NCI-H2029 treated with DMSO at 0.1 percent for 48 hours (cell line): ENCODE measurements around the gene PMP22.

Source experiments
- DNase-seq: peaks from one replicate; lab custom pipeline; 2025; lab: John Stamatoyannopoulos, UW

Gene PMP22

DNA sequence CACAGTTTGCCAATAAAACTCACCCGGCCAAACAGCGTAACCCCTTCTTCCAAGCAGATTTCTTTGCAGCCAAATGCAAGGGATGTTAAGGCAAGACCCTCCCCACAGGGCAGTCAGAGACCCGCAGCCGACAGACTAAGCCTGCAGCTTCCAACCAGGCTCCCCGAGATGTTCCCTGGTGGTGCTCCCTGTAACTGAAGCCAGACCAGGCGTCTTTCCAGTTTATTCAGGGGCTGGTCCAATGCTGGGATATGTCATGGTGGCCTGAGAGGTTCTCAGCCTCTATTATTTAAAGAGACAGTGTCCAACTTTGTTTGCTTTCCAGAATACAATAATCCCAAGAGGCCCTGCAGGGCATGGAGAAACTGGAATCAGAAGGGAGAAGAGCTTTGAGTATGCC is at the start of gene PMP22:
TSS of gene PMP22 (minus strand) at position 196 of the 400 bp plus-strand sequence. CDS start 4,599 bp downstream, outside the sequence.
- no peak for DNase-seq

DNA sequence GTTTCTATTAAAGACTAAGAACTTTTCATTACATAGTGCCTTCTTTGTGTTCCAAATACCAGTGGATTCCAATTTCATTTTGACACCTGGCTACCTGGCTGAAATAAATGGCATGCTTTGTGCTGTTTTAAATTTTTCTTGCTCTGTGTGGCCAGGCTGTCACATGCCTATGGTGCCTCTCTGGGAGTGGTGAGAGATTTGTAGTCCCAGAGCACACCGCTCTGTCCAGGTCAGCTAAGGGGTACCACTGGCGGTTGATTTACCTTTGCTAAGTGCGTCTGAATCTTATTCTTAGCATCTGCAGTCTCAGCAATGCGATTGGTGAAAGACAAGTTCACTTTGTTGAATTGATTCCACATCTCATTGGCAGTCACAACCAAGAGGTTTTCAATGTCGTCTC is 46.9 kb upstream of the PMP22 start:
- DNase-seq: no peak

DNA sequence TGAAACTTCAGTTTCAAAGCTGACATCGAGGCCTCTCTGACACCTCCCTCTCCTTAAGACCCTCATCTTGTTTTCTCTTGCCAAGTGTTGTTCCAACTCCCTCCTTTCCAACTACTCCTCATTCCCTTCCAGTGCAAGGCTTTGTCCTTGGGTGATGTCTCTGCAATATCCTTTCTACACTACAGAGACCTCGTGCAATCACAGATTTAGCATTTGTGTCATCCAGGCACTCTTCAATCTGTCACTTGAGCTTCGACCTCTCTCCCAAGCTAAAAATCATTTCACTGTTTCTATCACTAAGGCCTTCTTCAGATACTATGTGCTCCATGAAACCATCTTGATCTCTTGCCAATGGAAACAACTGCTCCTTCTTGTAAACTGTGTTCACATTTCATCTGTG is 44.7 kb upstream of the PMP22 start:
- no peak for DNase-seq

DNA sequence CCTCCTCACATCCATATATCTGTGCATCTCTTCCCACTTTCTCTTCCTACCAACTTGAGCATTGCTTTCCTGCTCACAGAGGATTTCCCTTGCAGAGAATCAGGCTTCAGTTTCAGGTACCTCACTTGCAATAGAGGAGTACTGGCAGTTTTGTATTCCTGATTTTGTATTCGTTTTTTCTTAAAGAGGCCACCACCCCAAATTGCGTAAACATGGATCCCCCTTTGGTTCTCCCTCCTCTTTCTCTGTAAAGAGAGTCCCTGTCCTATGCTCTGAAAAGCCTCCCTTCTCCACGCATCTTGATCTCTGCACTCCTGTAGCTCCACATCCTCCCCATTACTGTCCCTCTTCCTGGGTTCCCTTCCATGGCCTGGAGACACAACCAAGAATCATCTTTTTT is 44.1 kb upstream of the PMP22 start:
- no peak for DNase-seq

DNA sequence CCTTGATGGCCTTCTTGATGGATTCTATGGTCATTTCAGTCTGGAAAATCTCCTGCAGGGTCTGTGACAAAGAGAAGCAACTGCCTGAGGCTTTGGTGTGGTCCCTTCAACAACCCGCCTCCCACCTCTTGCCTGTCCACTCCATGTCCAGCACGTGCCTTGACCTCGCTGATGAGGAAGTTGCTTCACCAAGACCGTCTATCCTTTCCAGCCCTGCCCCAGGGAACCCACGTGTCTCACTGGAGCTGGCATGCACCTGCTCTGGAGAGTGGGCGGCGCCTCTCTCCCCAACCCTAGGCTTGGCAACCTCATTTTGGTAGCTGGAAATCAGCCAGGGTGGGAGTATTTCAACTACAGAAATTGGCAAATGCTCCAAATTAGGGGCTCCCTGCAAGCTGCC is 43.6 kb upstream of the PMP22 start:
- DNase-seq: no peak

DNA sequence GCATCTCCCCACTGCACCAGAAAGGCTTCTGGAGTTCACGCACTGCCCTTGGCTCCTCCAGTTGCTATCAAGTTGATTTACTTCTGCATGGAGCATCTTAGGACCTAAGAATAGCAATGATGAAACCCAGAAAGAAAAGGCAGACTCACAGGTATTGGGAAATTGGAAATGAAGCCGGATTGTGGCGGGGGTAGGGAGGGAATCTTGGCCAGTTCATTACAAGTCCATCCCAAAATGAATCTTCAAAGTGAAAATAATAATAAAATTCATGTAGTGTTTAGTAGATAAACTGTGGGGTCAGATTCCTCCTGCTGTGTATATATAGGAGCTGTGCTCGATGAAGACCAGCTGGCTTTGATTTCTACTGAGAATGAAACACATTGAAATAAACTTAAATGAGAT is 42.6 kb upstream of the PMP22 start:
- no peak for DNase-seq

DNA sequence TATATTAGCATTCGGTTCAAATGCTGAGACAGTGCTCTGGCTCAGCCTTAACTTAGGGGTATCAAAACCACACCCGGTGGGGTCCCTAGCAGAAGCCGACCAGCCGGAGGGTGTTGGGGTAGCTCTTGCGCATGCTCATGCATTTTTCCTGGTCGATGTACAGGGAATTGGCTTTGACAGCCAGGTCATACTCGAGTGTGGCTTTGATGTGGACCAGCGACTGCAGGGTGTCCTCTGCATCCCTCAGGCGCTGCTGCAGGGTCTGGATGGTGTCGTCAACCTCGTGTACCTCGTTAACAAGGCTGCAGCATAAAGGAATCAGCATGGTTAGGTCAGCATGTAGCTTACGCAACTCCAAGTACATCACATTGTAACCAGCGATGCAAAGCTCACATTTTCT is 38.7 kb upstream of the PMP22 start:
- DNase-seq: no peak

DNA sequence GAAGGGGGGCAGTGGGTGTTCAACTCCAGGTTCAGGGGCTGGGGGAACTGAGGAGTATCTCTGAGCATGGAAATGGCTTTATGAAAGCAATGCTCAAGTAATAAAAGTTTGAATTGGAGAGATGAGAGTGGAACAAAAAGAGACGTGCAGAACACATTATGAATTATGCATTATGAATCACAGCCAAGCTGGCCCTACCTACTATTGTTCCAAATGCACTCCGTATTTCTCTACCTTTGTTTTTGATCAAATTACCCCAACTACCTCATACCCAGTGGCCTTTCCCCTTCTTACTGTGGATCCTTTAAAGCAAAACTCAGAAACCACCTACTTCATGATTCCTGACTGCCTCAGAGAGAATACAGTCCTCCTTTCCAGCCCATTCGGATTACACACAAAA is 38.1 kb upstream of the PMP22 start:
- no peak for DNase-seq

DNA sequence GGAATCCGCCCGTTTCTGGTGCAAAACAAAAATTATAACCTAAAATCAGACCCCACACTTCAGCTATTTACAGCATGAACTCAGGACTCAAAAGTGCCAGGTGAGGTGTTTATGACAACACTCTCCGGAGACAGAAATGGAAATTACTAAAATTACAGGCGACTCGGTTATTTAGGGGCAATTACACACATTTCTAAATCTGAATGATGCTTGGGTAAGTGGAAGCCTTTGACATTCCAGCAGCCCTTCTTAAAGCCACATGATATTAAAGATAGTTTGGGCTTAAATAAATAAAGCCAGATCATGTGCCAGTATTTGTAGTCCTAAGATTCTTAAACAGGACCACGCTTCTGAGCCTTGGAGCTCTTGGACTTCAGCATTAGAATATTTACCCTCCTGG is 36.7 kb upstream of the PMP22 start:
- no peak for DNase-seq

DNA sequence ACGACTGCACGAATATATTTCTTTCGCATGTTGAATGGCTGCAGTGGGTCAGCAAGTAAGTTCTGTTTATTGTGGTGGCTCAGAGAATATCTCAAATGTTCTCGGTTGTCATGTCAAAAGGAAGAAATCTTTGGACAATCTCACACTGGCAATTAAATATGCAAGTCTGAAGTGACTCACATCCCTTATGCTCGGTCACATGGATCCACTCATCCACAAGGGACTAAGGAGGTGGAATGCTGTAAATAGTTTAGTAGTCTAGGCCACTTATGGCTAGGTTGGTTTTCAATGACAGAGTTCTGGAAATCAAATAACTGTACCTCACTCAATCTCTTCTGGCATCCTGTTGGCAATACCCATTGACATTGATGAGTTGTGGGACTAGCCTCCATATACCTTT is 33.0 kb upstream of the PMP22 start:
- no peak for DNase-seq

DNA sequence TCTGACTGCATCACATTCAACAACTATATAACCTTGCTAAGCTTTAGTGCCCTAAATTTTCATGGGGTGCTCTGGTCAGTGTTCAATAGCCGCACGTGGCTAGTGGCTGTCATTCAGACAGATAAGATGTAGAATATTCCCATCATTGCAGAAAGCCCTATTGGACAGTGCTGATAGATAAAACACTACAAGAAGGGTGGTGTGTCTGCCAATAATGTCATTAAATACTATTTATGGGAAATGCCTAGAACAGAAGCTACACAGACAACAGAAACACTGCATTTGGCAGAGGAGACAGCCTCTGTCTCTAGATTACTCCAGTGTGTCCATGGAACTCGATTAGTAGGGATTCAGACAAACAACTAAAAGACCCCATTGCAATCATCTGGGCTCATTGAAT is 28.4 kb upstream of the PMP22 start:
- DNase-seq: no peak

DNA sequence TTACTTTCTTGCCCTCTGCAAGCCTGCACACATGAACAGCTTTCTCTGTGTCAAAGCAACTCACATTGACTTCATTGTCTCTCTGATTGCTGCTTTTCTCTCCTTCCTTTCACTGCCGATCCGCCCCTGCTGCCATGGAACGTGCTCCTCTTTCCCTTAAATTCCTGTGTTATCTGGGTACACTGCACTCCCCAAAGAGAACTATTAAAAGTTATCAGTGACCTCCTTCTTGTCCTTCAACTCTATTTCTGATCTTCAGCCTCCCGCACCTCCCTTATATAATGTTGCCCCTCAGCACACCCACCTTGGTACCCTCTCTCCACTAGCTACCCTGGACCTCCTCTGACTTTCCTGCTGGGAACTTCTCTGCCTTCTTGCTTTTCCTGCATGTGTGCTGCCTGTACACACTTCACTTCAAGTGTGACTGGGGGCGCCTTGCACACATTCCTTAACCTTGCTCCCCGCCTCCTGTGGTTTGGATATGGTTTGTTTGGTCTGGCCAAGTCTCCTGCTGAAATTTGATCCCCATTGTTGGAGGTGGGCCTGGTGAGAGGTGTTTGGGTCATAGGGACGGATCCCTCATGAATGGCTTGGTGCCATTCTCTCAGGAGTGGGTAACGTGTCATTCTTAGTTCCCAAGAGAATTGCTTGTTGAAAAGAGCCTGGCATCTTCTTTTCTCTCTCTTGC is 26.7 kb upstream of the PMP22 start:
- no peak for DNase-seq

DNA sequence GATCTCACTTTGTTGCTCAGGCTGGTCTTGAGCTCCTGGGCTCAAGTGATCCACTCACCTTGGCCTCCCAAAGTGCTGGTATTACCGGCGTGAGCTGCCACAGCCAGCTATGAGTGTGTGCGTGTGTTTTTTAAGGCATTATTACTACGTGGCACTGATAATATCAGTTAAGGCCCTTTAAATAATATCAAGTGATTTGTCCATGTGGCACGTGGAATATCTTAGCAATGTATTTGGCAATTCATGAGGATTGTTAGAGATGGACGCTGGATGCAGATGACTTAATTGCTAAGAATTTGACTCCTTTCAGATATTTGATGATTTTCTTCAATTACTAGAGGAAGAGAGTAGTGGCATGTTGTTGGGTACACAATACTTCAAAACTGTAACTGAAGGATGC is 25.5 kb upstream of the PMP22 start:
- no peak for DNase-seq

DNA sequence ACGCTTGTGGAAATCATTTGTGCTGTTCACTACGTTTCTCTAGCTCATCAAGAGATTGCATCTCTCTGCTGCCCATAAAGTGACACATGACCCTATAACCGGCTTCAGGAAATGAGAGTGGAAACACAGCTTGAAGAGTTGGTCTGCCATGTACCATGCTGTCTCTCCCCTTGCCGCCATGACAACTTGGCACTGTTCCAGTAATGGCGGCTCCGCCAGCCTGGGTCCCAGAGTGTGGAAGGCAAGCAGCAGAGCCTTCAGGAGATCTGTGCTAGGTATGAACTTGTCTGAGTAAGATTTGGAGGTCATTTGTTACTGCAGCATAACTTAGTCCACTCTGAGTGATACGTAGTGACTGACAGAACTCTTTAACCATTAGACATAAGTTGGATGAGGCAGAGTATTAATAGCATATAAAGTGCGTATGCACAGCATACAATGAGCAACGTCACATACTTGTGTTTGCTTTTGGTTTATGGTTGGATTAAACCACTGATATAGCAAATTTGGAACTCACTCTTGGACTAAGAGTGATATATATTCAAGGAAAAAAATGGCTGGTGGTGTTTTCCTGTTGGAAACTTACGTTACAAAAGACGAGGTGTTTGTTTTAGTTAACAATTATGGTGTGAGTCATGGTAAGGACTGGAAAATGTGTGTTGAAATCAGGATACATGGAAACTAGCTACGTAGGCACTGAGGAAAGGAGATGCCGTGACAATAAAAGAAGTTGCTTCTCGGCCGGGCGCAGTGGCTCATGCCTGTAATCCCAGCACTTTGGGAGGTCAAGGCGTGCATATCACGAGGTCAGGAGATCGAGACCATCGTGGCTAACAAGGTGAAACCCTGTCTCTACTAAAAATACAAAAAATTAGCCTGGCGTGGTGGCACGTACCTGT is 24.4 kb upstream of the PMP22 start:
- DNase-seq: no peak

DNA sequence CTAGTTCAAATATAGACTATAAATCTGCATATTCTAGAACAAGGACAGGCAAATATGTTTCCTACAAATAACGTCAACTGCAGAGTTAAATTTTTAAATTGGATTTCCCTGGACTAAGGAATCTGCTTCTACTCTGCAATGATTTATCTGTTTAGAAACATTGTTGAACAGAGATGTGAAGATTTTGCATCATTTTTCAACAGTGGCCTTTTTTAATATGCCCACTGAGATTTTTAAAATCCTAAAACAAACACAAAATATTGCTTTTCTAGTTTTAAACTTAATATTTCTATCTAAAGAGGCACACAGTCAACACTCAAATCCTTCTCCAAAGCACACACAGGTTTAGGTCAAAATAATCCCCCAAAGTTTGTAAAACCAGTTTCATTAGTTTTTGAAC is 23.7 kb upstream of the PMP22 start:
- no peak for DNase-seq

DNA sequence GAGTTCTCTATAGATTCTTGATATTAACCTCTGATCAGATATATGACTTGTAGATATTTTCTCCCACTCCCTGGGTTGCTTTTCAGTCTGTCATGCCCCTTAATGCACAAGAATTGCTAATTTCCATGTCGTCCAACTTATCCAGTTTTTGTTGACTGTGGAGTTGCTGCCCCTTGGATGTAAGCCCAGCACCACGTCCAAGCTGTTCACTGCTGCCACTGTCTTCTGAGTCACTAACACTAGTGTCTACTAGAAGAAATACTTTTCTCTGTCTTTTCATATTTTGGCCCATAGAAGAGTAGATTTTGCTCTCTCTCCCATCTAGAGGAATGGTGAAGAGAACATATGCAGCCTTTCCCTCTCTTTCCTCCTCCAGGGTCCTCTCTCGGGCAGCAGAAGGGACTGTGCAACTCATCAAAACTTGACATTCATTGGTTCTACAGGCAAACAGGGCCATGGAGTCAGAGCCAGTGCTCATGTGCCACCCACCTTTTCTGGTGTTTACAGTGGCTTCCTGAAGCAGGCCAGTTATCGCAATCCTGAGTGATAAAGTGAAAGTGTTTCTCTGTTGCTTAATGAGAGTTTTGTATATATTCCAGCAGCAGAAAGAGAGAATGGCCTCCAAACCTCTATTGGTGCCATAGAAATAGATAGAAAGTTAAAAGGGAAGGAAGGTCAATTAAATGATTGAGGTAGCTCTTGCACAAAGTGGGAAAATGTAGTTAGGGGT is 22.6 kb upstream of the PMP22 start:
- DNase-seq: no peak

DNA sequence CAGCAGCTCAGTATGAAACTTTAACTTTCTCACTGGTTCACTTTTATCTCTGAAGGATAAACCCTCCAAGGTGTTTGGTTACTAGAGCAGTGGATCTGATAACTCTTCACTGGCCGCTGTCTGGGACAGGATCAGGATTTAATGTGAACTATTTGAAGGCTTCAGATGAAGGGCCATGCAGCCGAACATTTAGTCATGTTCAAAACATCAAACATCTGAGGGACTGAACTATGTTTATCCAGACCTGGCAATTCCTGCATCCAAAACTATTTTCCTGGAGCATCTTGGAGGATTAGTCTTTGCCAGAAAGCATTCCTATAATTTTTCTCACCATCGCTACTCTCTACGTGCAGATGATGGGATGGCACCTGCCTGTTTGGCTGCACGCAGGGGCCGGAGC is 20.3 kb upstream of the PMP22 start:
- DNase-seq: no peak

DNA sequence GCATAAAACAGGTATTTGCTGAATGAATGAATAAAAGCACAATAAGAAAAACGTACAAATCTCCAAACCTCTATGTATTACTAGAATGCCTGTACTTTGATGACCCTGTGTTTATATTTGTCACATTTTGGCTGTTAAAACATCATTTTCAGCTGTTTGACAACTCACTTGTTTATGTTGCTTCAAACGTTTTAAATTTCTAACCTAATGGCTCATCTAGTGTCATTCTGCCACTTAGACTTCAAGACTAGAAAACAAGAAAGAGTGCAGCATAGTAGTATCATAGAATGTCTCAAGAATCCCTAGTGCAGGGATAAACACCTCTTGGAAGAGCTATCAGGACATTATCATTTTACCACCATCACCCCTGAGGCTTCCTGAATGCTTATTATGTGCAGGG is 19.4 kb upstream of the PMP22 start:
- no peak for DNase-seq

DNA sequence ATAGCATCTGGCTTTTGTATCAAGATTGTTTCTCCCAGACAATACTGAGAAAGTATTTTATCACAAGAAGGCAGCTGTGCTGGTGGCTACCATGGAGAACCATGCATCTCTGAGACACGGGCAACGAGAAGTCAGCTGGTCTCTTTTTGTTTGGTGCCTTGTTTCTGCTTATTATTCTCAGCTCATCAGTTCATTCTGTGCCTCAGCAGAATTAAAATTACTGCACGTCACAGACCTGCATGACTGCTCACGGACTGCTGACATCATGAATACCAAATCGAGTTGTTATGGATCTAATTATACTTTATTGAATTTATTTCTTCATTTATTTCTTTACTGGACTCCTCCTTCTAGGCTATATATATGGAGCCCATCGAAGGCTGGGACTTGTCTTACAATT is 19.0 kb upstream of the PMP22 start:
- no peak for DNase-seq

DNA sequence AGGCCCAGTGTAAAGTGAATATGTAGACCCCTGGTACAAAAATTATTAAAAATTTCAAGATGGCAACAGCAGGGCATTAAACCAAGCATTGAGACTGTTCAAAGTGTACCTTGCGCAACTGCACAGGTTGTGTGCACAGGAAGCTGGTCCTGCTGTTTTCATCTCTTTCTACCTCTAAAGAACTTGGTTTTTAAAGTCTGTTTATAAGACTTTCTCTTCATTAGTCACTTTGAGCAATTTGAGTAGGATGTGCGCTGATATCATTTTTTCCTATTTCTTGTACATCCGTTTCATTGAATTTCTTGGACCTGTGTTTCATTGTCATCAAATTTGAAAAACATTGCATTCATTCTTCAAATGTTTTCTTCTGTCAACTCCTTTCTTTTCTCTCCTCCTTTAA is 16.8 kb upstream of the PMP22 start:
- no peak for DNase-seq

DNA sequence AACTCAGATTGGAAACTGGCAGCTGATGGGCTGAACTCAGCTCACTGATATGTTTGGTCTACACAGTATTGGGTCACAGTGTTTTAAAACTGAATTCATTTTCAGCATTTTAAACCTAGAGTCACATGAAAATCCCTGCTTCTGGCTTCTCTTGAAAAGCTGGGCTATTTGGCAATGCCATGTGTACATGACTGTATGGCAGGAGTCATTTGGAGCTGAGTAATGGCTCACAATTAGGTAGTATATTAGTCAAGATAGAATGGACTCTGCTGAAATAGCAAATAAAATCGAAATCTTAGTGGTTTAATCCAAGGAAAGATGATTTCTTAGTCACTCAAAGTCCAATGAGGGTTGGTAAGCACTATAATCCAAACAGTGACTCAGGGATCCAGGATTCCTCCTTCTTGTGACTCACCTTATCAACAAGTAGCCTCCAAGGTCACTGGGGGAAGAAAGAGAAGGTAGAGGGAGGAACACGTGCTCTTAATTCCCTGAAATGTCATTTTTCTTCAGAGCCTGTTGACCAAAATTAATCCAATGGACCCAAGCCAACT is 13.9 kb upstream of the PMP22 start:
- DNase-seq: no peak

DNA sequence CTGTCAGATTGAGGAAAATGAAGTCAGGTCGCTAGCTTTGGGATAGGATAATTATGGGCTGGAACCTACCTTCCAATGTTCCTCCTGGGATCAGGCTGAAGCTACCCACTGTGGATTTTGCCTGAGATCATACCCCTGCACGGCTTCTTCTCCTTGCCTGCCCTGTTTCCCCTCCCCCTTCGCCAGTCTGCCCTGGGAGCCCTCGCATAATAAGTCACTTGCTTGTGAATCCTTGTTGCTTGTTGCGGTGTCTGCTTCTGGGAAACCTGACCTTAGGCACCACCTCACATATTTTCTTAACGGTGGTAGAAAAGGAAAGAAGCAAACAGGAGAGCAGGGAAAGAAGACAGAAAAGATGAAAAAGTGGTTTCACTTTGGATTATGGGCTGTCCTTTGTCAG is 13.3 kb upstream of the PMP22 start:
- DNase-seq: no peak

DNA sequence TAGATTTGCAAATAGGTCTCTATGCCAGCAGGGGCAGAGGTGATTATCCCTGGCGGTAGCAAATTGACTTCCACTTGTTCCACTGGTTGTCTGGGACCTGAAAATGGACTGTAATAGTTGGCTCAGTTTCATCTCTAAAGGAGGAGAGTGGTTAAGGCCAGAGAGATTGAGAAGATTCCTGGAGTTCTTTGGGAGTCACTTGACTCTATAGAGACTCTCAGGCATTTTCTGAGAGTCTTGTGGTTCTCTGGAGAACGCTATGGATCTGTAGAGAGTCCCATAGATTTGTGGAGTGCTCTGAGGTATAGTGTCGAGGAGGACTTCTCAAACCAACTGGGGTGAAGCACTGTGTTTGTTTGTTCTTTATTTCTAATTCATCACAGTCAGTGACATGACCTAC is 8.9 kb upstream of the PMP22 start:
- DNase-seq: no peak
